ENCODE data around the gene FAM227A.

The FAM227A gene

DNA sequence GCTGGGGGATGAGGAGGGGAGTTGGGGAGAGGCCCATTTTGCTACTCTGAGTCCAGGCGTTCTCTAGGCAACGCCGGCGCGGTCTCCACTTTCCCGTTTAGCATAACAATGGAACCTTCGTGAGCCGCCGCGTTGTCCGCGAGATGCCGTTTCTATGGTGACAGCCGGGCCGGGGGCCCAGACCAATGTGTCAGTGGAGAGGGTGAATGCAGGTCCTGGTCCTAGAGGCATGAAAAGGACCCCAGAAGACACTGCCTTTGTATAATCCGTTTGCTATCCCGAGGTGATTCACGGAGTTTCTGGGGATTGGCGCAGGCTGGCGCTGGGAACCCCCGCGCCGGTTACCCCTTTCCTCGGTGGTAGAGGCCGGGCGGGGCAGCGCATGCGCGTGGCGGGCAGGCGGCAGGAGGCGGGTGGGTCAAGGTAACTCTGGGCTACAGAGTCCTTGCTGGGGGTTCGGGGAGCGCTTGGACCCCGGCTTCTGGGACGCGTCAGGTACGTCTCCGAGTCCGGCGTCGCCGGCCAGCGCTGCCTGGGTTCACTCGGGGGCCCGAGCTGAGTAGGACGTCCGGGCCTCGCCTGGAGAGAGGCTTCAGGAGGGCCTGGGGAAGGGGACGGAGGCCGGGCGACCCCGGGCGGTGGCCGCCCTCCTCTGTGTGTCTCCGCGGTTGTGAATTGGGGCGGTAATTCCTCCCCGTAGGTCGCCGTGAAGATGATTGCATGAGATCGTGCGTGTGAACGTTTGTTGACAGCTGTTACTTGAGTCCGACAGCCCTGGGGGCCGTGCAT lies at the start of gene FAM227A, which contains the start of gene CBY1:
FAM227A (minus strand) TSS at position 137 of the 789 bp plus-strand sequence. CDS start 6,224 bp downstream, outside the sequence.
CBY1 (plus strand) TSS at position 383 of the 789 bp plus-strand sequence. CDS start 11,417 bp downstream, outside the sequence.
- peak; percentile 67 to 81 (median 76) for DNase-seq (ENCODE audit: low read depth in 3 of 3)

DNA sequence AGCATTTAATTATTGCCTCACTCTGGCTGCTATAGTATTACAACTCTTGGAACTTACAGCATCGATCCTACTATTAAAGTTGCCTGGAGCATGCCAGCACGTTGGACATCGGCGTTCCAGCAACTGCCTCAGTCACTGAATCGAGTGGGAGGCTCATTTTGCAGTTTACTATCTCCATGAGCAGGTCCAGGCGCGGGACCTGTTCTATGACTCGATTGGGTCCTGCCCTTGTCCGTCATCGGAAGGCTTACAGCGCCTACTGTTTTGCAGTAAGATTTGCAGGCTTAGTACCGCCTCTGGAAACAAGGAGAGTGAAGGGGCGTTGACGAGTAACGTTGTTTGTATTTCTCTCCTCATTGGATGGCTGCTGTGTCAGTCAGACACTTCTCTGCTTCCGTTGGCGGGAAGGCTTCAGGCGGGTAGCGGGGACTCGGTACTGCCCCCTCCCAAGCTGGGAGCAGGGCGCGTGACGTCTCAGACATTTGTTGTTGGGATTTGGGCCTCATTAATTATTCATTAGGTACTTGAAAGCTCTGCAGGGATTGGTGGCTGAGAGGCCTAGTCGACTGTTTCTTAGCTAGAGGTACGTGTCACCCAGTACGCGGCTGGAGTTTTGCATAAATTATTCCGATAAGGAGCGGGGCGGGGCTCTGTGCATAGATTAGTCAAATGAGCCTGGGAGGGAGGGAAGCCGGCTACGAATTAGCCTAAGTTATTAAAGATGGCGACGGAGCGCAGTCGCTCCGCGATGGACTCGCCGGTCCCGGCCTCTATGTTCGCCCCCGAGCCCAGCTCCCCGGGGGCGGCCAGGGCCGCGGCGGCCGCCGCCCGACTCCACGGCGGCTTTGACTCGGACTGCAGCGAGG lies 49.3 kb upstream of the FAM227A start, which contains the start of gene GTPBP1:
GTPBP1 (plus strand) TSS at position 710 of the 866 bp plus-strand sequence; CDS start at position 722, 12 bp downstream.
- DNase-seq (ENCODE audit: low read depth in 3 of 3): peak; percentile 92 to 98 (median 94)

DNA sequence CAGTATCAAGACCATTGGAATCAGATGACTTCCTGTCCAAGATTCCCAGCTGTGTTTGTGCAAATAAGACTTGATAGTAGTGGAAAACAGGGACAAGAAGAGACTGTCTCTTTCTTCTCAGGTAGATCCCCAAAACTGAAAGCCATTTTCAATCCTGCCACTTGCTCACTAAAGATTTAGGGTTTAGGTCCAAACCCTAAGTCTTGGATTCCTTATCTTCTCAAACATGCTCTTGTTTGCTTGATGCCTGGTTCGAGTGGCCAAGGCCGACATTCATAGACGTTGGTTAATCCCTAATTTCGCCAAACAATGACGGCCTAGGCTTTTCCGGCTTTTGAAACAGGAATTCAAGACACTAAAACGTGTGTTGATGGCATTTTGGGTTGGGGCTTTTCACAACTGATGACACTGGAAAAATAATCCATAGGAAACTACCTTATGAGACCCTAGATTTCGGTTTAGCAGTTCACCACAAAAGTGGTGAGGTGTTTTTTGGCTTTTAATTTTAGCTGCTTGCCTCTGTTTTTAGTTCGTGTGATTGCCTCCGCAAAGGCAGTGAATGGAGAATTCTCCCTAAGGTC lies 48.6 kb upstream of the FAM227A start:
- DNase-seq (ENCODE audit: low read depth in 3 of 3): no peak

- DNase-seq (ENCODE audit: low read depth in 3 of 3): peak; percentile 95 to 98 (median 97)
Measured at GRCh38 chr22:38700789-38701628, 44.8 kb upstream of the FAM227A start, which contains the start of gene JOSD1. Gene JOSD1 (minus strand): TSS chr22:38700943. CDS start chr22:38699987, 956 bp downstream.

- DNase-seq (ENCODE audit: low read depth in 3 of 3): no peak
Measured at GRCh38 chr22:38700270-38700788, 44.1 kb upstream of the FAM227A start.

- DNase-seq (ENCODE audit: low read depth in 3 of 3): no peak
Measured at GRCh38 chr22:38699784-38700183, 43.6 kb upstream of the FAM227A start.

DNA sequence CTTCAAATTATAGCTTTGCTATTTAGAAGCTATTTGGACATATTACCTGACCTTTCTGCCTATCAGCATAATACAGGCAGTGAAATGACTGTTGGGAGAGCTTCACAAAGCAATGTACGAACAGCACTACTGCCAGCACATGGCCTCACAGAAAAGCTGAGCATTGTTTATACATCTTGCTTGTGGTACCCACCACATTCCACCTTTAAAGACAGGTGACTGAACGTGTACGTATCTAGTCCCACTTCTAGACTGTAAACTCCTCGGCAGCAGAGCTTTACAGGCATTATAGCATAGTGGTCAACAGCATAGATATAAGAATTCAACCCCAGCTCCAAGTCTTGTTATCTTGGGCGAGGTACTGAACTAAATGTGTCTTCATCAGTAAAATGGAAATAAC lies 43.0 kb upstream of the FAM227A start:
- DNase-seq (ENCODE audit: low read depth in 3 of 3): no peak

DNA sequence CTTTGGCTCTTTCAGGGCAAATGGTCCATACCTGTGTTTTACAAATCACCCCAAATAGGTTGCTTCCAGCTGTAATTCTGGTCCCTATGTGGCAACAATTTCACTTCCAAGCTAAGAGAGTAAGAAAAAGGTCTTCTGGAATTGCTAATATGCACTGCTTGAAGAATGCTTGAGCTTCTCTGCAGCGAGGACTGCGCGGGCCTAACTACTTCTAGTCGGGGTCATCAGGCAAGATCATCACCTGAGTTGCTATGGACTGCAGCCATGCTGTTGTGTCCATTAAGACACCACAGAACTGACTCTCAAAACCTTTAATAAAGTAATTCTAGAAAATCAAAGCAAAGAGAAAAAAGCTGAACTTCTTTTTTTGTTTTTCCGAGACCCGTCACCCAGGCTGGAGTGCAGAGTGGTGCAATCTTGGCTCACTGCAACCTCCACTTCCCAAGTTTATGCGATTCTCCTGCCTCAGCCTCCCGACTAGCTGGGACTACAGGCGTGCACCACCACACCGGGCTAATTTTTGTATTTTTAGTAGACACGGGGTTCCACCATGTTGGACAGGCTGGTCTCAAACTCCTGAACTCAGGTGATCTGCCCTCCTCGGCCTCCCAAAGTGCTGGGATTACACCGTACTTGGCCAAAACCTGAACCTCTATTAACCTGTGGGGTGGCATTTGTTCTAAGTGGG lies 42.4 kb upstream of the FAM227A start:
- DNase-seq (ENCODE audit: low read depth in 3 of 3): no peak

GRCh38 chr22:38697425-38698089 lies 41.4 kb upstream of the FAM227A start:
- DNase-seq (ENCODE audit: low read depth in 3 of 3): no peak

GRCh38 chr22:38696606-38697424 lies 40.6 kb upstream of the FAM227A start:
- peak in 2 of 3 experiments; percentile 21 to 36 for DNase-seq (ENCODE audit: low read depth in 3 of 3)

DNA sequence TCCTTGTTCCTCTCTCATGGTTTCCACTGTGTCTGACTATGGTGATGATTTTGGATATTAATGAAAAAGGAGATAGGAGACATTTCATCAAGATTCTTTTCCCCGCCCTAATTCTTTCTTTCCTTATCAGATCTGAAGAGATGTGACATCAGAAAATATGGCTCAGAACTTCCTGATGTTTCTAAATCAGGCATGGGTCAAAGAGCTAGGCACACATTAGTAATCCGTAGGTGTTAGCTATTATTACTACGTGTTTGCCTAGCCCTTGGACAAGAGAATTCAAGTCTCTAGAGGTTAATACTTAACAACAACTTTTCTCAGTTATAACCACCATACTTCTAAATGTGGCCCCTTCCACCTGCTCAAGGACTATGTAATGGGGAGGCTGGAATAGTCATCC lies 38.7 kb upstream of the FAM227A start:
- no peak for DNase-seq (ENCODE audit: low read depth in 3 of 3)

GRCh38 chr22:38694049-38694448 lies 37.9 kb upstream of the FAM227A start:
- no peak for DNase-seq (ENCODE audit: low read depth in 3 of 3)

DNA sequence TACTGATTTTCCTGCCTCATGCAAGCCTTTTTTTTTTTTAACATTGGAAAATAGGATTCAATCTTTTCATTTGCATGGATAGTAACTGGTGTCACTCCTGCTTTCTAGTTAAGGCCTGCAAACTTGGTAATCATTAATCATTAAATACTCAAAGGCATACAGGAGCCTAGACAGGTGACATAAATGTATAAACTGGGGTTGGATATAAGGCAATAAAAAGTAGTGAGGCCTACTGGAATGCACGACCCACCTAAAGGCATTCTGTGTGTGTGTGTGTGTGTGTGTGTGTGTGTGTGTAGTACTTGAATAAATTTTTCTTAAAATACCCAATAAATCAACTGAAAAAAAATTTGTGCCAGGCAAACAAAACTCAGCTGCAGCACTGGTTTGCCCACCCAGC lies 33.5 kb upstream of the FAM227A start:
- DNase-seq (ENCODE audit: low read depth in 3 of 3): no peak

GRCh38 chr22:38685761-38686160 lies 29.6 kb upstream of the FAM227A start:
- no peak for DNase-seq (ENCODE audit: low read depth in 3 of 3)

- DNase-seq (ENCODE audit: low read depth in 3 of 3): no peak
Measured at GRCh38 chr22:38684895-38685294, 28.7 kb upstream of the FAM227A start.

- peak; percentile 74 to 81 (median 75) for DNase-seq (ENCODE audit: low read depth in 3 of 3)
Measured at GRCh38 chr22:38681582-38682335, 25.6 kb upstream of the FAM227A start, which contains the start of gene TOMM22. Gene TOMM22 (plus strand): TSS chr22:38681957. CDS start chr22:38681979, 22 bp downstream.

DNA sequence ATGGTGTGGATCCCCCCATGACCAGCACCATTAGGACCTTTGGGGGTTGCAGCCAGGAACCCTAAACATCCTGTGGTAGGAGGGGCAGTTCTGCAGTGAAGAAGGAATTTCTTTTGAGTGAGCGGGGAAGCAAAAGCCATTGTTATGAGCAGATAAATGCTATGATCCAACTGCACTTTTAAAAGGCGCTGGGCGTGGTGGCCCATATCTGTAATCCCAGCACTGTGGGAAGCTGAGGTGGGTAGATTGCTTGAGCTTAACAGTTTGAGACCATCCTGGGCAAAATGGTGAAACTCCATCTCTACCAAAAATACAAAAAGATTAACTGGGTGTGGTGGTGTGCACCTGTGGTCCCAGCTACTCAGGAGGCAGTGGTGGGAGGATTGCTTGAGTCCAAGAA lies 19.6 kb upstream of the FAM227A start:
- no peak for DNase-seq (ENCODE audit: low read depth in 3 of 3)

DNA sequence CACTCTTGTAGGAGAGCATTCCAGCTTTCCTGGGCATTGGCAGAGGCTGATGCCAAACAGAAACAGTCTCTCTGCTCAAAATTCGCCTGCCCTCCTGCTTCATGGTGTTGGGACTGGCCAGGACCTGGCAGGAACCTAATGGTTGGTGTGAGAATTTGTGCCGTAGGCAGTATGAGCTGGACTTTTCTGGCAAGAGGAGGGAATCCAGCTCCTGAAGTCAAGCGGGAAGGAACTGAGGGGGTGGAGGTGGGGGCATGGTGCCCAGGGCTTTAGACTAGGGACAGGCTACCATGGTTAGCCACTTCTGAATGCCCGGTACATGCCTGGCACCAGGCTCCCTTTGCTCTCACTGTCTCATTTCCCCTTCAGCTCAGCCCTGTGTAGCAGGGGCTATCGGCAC lies 18.7 kb upstream of the FAM227A start:
- DNase-seq (ENCODE audit: low read depth in 3 of 3): no peak
